Placental pericyte (primary cell): ENCODE data around the gene FTMT. TPM values are rescaled to one million over a fixed set of nuclear protein-coding genes. Genes with fewer than 3 reads are reported as not detected.

Experiments used
- total RNA-seq: library from RNA; depleted of rRNA; stranded (reverse); fragments of >200 nt; gene quantifications from 2 replicates; pipeline ENCODE4 v1.2.3, GENCODE V29; 2012

Gene FTMT
- total RNA-seq: not detected in 2 replicates

GRCh38 chr5:121851643-121852574 lies at the start of gene FTMT:
Gene FTMT, plus strand, starts transcription at chr5:121851882. Its CDS starts 82 bp downstream, at chr5:121851964.

Other genes starting within 250 kb of the FTMT start
- gene SRFBP1, start 110.1 kb downstream of the FTMT start, total RNA-seq: 11.8 and 23.0 TPM in 2 replicates
- gene LOX, start 226.4 kb downstream of the FTMT start, total RNA-seq: 92.5 and 218 TPM in 2 replicates